Raji (cell line): ENCODE results near the gene TERF2IP.

Source experiments
- POLR2A ChIP-seq: IDR thresholded peaks from 2 replicates; pipeline ENCODE4 v1.6.1; 2011; ENCODE audit warnings: low read depth, low read length, control low read depth; ENCODE audit not compliant: insufficient read depth

Gene TERF2IP

DNA sequence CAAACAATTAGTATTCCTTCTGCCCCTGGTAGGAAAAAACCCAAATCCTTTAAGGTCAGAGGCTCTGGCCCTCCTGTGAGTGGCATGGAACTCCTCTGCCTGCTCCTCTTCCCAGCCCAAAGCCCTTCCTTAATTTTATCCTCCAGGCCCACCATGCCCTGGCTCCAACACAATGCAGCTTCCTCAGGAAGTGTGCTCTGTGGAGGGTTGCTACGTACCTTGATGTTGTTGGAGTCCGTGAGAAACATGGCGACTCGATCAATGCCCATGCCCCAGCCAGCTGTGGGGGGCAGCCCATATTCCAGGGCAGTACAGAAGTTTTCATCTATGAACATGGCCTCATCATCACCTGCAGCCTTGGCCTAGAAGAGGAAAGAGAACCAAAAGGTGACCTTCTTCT, 19.2 kb upstream of the TERF2IP start:
- TF ChIP-seq POLR2A: no peak

- TF ChIP-seq POLR2A: no peak
Observed at GRCh38 chr16:75629132-75629531, 18.4 kb upstream of the TERF2IP start.

- TF ChIP-seq POLR2A: no peak
Observed at GRCh38 chr16:75630052-75630451, 17.5 kb upstream of the TERF2IP start.

- no peak for TF ChIP-seq POLR2A
Observed at GRCh38 chr16:75632857-75633256, 14.7 kb upstream of the TERF2IP start.

DNA sequence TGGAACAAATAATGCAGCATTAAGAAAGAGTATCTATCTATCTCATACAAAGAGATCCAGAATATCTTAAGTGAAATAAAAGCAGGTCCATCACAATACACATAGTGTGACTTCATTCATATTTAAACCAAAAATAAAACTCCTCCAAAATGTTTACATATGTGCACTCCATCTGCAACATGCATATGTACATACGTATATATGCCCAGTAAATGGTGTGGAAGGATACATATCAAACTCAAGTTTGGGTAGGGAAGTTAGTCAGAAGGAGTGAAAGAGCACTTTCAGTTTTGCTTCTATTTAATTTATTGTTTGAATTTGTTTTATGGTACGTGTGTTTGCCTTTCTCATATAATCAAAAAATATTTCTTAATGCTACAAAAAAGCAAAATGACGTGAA, 12.5 kb upstream of the TERF2IP start:
- no peak for TF ChIP-seq POLR2A

DNA sequence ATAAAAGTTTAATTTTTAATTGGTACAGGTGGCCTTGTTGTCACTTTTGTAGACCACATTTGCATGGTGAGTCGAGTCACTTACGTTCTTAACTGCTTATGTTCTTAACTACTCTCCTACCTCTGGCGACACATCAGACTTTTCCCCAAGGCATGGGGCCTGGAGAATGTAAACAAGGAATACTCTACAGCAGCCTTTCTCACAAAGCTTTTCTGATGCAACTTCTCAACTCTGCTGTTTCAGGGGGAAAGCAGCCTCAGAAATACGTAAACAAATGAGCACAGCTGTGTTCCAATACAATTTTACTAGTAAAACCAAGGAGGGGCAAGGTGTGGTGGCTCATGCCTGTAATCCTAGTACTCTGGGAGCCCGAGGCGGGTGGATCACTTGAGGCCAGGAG, 7.0 kb upstream of the TERF2IP start:
- no peak for TF ChIP-seq POLR2A

DNA sequence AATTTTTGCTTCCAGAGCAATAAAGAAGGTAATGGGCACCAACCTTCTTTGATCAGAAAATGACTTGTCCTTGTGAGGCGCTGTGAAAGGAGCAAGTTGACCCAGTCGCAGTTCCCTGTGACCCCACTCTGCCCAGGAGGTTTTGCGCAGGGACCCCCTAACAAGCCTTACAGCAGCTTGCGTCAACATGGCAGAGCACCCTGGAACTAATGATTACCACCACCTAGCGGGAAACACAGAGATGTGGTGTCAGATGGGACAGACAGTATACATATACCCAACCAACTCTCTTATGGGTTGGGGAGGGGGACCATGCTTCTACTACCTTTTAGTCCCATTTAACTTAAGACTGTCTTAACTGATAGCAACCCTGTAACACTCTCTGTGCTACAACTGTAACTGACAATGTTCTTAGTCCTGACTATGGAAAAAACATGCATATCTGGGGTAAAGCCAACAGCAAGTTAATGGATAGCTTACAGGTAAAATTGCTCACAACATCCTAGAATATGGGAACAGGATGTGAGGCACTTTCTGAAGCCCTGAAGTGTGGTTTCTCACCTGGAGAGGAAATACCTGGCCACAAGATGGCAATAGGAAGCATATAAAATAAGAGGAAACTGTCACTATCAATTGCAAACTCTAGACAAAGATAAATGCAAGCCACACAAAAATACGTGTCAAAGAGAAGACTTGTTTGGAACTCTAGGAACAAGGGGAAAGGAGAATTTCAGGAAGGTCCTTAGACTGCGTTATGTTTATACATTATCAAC, 3.1 kb upstream of the TERF2IP start:
- no peak for TF ChIP-seq POLR2A

GRCh38 chr16:75647112-75647491, 471 bp upstream of the TERF2IP start:
- TF ChIP-seq POLR2A: no peak

GRCh38 chr16:75648265-75649076, 898 bp downstream of the TERF2IP start:
- TF ChIP-seq POLR2A: peak; percentile 64

- no peak for TF ChIP-seq POLR2A
Observed at GRCh38 chr16:75653922-75654321, 6.3 kb downstream of the TERF2IP start.

- no peak for TF ChIP-seq POLR2A
Observed at GRCh38 chr16:75658175-75658574, 10.6 kb downstream of the TERF2IP start.

DNA sequence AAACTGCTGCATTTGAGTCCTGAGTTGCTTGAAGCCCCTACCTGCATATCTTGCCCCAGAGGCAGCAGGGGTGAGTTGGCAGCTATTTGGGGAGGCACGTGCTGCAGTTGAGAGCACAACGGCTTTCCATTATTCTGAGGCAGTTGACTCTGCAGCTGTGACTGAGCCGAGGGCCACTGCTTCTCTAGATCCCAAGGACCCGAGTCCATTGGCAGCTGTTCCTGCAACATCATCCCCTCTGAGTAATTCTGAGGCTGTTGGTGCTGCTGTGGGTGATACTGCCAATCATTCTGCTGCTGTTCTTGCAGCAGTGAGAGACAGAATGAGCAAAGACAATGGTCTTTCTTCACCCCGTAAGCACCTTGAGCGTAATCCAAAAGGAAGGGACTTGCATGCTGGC, 12.7 kb downstream of the TERF2IP start:
- no peak for TF ChIP-seq POLR2A

GRCh38 chr16:75660726-75661302, 13.2 kb downstream of the TERF2IP start:
- TF ChIP-seq POLR2A: no peak

- no peak for TF ChIP-seq POLR2A
Observed at GRCh38 chr16:75667503-75667902, 19.9 kb downstream of the TERF2IP start.

DNA sequence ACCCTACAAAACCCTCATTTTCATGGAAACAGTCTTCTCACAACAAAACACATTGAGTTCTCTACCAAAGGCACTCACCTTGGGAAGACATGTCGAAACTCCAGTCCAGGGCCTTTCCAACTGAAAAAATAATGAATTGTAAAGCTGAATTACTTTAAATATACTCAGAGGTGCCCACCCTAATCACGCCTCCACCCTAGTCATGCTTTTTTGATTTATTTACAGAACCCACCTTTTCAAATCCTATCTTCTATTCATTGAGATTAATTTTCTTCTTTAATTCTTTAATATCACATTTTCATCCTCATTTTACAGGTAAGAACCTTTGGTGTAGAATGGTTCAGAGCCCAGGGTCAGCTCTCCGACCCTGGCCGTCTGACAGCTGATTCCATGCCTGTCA, 29.3 kb downstream of the TERF2IP start, which contains the start of gene CPHXL2:
TSS of gene CPHXL2 (minus strand) at position 101 of the 400 bp plus-strand sequence. CDS start at position 91, 10 bp downstream.
- TF ChIP-seq POLR2A: no peak

DNA sequence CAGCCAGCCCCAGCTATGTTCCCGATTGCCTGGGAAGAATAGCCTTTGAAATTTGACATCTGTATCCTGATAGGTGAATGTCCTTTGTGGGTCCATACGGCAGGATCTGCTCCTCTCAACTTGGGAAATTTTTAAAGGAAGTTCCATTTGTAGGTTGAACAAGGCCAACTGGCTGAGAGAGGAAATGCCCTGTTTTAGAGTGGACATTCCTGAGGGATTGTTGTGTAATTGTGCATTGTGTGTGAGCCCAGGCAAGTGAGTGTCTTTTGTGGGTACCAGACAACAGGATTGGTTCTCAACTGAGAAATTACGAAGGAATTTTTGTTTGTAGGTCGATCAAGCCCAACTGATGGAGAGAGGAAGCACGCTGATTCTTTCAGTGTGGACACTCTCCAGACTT, 31.8 kb downstream of the TERF2IP start:
- TF ChIP-seq POLR2A: no peak

- no peak for TF ChIP-seq POLR2A
Observed at GRCh38 chr16:75682308-75682707, 34.7 kb downstream of the TERF2IP start.

DNA sequence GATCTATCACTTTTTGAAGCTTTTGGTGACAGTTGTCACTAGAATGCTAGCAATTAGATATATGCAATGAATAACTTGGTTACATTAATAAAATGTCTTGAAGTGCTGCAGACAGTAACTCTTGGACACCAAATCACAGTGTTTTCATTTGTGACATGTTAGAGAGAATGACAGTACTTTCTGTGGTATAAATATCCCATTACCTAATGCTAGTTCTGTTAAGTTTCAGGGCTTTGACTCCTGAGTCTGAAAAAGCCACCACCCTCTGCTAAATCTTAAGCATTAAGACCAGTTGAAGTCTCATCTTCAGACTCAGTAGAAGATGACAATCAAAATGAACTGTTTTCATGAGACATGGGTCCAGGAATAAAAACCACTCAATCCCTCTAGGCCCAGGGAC, 39.8 kb downstream of the TERF2IP start:
- no peak for TF ChIP-seq POLR2A
